NT2/D1 (cell line): Measurements from ENCODE around the gene RABEP2.
"Not testable (repeated sequence)": the region's sequence is repeated elsewhere in the genome, so short reads cannot be mapped to it uniquely, and the experiment has no call there.

Experiments
- DNase-seq: peaks from one replicate; pipeline ENCODE4 v3.0.0-alpha.2; 2011; ENCODE audit warnings: low read depth, low spot score
- H3K27me3 ChIP-seq: 2 replicates; pipeline ENCODE4 v1.6.0; 2011; ENCODE audit warnings: mild to moderate bottlenecking; ENCODE audit not compliant: insufficient read length, insufficient read depth
- H3K36me3 ChIP-seq: 2 replicates; pipeline ENCODE4 v1.6.1; 2011; ENCODE audit warnings: mild to moderate bottlenecking, low read length, mixed read lengths; ENCODE audit not compliant: insufficient read depth, insufficient read length
- H3K4me1 ChIP-seq: 2 replicates; pipeline ENCODE4 v1.5.1; 2011; ENCODE audit not compliant: insufficient read depth, insufficient read length
- H3K4me3 ChIP-seq: 2 replicates; pipeline ENCODE4 v1.5.1; 2011; ENCODE audit warnings: low read depth; ENCODE audit not compliant: insufficient read length
- H3K9ac ChIP-seq: 2 replicates; pipeline ENCODE4 v1.6.0; 2011; ENCODE audit warnings: low read depth; ENCODE audit not compliant: insufficient read length
- H3K9me3 ChIP-seq: 2 replicates; pipeline ENCODE4 v1.5.1; 2011; ENCODE audit warnings: mild to moderate bottlenecking, low read length; ENCODE audit not compliant: insufficient read depth
- SUZ12 ChIP-seq: IDR thresholded peaks from 2 replicates; pipeline ENCODE4 v1.6.1; 2011; ENCODE audit not compliant: insufficient read length, insufficient read depth; ENCODE audit errors: extremely low read depth
- YY1 ChIP-seq: IDR thresholded peaks from 2 replicates; pipeline ENCODE4 v1.6.1; 2011; ENCODE audit not compliant: insufficient read length, insufficient read depth
- ZNF274 ChIP-seq: IDR thresholded peaks from 2 replicates; pipeline ENCODE4 v1.6.1; 2011; ENCODE audit warnings: mild to moderate bottlenecking, low read depth, low read length

Gene RABEP2, protein sequence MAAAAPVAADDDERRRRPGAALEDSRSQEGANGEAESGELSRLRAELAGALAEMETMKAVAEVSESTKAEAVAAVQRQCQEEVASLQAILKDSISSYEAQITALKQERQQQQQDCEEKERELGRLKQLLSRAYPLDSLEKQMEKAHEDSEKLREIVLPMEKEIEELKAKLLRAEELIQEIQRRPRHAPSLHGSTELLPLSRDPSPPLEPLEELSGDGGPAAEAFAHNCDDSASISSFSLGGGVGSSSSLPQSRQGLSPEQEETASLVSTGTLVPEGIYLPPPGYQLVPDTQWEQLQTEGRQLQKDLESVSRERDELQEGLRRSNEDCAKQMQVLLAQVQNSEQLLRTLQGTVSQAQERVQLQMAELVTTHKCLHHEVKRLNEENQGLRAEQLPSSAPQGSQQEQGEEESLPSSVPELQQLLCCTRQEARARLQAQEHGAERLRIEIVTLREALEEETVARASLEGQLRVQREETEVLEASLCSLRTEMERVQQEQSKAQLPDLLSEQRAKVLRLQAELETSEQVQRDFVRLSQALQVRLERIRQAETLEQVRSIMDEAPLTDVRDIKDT

DNA sequence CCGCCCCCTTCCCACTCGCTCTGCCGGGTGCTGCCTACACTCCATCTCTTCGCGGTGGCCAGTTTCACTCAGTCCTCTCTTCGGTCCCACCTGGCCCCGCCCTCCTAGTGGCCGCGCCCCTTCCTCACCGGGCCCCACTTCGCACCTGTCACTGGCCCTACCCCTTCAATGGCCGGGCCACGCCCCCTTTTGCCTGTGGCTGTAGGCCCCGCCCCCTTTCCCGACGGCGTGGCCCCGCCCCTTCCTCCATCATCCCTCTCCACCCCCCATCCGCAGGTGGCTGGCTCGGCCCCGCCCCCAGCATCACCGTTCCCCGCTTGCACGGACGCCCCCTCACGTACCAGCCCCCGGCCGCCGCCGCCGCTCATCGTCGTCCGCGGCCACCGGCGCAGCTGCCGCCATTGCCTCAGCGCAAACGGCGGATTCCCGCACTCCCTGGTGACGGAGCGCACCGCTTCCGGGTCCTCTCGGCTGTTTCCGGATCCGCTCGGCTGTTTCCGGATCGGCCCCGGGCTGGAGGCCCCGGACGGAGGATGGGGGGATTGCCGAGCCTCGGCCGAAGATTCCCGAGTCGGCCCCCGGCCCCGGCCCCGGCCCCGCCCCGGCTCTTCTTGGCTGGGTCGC is at the start of gene RABEP2:
Gene RABEP2, minus strand, starts transcription at position 477 of the 624 bp plus-strand sequence. Its CDS starts 75 bp downstream, at position 402.
- Histone ChIP-seq H3K27me3 (no peaks in the 10 kb centered on the region), H3K4me1 (peaks cover 9% of the 10 kb centered on the region), H3K36me3 (peaks cover 4% of the 10 kb centered on the region), H3K9me3 (no peaks in the 10 kb centered on the region), H3K9ac (peak within 1 kb of the TSS; percentile 87), H3K4me3 (peak within 1 kb of the TSS; percentile 41)
- no peak for TF ChIP-seq SUZ12
- TF ChIP-seq ZNF274: no peak
- TF ChIP-seq YY1: no peak
- DNase-seq: peak; percentile 87

DNA sequence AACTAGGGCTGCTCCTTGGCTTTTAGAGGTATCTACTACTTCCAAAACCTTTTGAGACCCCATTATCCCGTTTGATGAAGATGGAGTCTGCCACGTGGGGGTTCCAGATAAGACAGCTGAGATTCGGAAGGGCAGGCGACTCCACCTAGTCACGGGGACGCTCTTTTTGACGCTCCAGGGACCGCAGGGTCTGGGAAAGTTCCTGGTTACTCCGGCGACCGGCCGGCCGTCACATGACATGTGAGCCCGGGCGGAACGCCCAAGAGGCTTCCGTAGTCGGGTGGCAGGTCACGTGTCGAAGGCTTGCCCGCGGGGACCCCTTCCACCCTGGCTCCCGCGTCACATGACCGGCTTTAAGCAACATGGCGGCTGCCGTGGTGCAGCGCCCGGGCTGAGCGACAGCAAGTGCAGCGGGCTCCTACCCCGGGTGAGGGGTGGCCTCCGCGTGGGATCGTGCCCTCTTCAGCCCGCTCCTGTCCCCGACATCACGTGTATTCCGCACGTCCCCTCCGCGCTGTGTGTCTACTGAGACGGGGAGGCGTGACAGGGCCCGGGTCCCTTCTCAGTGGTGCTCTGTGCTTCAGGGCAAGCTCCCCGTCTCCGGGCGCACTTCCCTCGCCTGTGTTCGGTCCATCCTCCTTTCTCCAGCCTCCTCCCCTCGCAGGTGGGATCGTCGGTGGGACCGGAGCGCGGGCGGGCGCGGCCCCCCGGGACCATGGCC is 49.6 kb upstream of the RABEP2 start, which contains the start of gene SPNS1:
Gene SPNS1, plus strand, starts transcription at position 342 of the 721 bp plus-strand sequence. Its CDS starts 374 bp downstream, at position 716.
- Histone ChIP-seq H3K27me3 (no peaks in the 10 kb centered on the region), H3K4me1 (peaks cover 7% of the 10 kb centered on the region), H3K4me3 (peak within 1 kb of the TSS; percentile 100), H3K9ac (peak within 1 kb of the TSS; percentile 97), H3K36me3 (peaks cover 27% of the 10 kb centered on the region), H3K9me3 (no peaks in the 10 kb centered on the region)
- TF ChIP-seq ZNF274: no peak
- TF ChIP-seq SUZ12: no peak
- peak; percentile 93 for TF ChIP-seq YY1
- DNase-seq: peak; percentile 97

GRCh38 chr16:28974007-28974436 is 49.0 kb upstream of the RABEP2 start:
- no peaks in the 10 kb centered on the region for H3K9me3 ChIP-seq
- no peaks in the 10 kb centered on the region for H3K27me3 ChIP-seq
- no peak for TF ChIP-seq YY1
- TF ChIP-seq ZNF274: no peak
- no peak for TF ChIP-seq SUZ12
- DNase-seq: peak; percentile 61
- peaks cover 7% of the 10 kb centered on the region for H3K4me1 ChIP-seq
- peak overlapping the region; percentile 83 for H3K9ac ChIP-seq
- H3K36me3 ChIP-seq: peaks cover 22% of the 10 kb centered on the region
- H3K4me3 ChIP-seq: peak overlapping the region; percentile 100

DNA sequence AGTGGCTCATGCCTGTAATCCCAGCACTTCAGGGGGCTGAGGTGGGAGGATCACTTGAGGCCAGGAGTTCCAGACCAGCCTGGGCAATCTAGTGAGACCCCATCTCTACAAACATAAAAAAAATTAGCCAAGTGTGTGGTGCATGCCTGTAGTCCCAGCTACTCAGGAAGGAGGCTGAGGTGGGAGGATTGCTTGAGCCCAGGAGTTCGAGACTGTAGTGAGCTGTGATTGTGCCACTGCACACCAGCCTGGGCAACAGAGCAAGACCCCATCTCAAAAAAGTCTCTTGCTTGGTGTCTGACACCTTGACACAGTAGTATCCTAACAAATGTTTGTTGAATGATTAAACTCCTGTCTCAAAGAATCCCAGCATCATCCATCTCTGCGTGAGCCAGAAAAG is 44.7 kb upstream of the RABEP2 start:
- DNase-seq, H3K27me3 ChIP-seq, H3K9ac ChIP-seq, H3K4me1 ChIP-seq, H3K4me3 ChIP-seq, H3K9me3 ChIP-seq: not testable (repeated sequence)
- peaks cover 11% of the 10 kb centered on the region for H3K36me3 ChIP-seq

DNA sequence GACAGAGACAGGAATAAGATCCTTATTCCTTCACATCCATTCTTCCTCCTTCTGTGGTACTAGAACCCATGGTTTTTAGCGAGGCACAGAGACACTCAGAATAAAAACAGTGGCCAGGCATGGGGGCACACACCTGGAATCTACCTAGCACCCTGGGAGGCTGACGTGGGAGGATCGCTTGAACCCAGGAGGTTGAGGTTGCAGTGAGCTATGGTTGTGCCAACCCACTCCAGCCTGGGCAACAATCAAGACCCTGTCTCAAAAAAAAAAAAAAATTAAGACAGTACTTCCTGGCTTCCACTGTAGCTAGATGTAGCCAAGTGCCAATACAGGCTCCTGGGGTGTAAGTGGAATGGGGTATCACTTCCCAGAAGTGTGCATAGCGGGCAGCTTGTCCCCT is 42.1 kb upstream of the RABEP2 start:
- Histone ChIP-seq H3K27me3 (no peaks in the 10 kb centered on the region), H3K9me3 (no peaks in the 10 kb centered on the region), H3K4me1 (no peaks in the 10 kb centered on the region), H3K4me3 (no peak overlapping the region), H3K9ac (no peak overlapping the region), H3K36me3 (peaks cover 37% of the 10 kb centered on the region)
- TF ChIP-seq ZNF274 (no peak), YY1 (no peak), SUZ12 (no peak)
- no peak for DNase-seq

- no peak for DNase-seq
- Histone ChIP-seq H3K27me3 (no peaks in the 10 kb centered on the region), H3K4me3 (no peak overlapping the region), H3K9me3 (no peaks in the 10 kb centered on the region), H3K36me3 (peaks cover 61% of the 10 kb centered on the region), H3K9ac (no peak overlapping the region), H3K4me1 (no peaks in the 10 kb centered on the region)
- no peak for TF ChIP-seq ZNF274
- TF ChIP-seq YY1: no peak
- TF ChIP-seq SUZ12: no peak
These were observed 39.5 kb upstream of the RABEP2 start for GRCh38 chr16:28964496-28964895.
